ENCODE results near the gene REXO5. TPM values are rescaled to one million over a fixed set of nuclear protein-coding genes. Genes with fewer than 3 reads are reported as not detected.
A peak's percentile ranks its signal among the peaks of the same experiment; 100 is the strongest.

The REXO5 gene
- total and polyA plus RNA-seq, 2 of the 13 experiments (the other 11 are each of a cell fraction or from before 2014, with no cell fraction given): 5.9 to 13.1 TPM

DNA sequence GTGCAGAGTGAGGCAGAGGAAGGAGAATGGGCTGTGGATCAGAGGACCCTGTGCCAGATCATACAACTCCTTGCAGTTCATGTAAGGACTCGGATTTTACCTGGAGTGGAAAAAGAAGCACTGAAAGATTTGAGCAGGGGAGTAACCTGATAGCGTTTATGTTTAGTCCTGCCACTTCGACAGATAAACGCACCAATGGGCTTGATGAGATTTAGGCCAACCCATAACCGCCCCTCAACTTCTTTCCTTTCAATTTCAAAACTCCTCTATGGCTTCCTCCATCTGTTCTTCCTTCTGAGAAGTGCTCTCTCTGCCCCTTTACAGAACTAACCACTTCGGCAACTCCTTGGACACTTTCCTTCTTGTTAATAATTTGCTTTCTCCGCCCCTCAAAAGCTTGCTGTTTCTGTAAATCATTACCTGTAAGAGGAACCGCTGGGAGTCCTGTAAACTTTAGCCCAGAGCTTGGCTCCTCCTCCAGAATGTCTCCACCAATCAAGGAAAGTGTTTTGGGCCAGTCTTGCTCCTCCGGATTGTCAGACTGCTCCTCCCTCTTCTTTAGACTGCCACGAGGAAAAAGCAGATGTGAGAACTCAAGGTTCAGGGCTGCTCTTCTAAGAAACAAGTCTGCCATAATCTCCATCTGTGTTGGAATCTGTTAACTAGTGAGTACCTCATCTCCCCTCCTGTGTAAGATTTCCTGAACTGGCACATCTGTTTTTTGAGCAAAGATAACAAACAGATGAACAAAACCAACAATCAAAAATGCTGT lies 42.7 kb upstream of the REXO5 start, which contains the start of gene ACSM3 (continued):
- TF ChIP-seq, protein P1, sequence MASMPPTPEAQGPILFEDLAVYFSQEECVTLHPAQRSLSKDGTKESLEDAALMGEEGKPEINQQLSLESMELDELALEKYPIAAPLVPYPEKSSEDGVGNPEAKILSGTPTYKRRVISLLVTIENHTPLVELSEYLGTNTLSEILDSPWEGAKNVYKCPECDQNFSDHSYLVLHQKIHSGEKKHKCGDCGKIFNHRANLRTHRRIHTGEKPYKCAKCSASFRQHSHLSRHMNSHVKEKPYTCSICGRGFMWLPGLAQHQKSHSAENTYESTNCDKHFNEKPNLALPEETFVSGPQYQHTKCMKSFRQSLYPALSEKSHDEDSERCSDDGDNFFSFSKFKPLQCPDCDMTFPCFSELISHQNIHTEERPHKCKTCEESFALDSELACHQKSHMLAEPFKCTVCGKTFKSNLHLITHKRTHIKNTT (CRISPR knock-in tag; IDR thresholded peaks at IDR 0.05): no peak
- TF ChIP-seq, protein P2, sequence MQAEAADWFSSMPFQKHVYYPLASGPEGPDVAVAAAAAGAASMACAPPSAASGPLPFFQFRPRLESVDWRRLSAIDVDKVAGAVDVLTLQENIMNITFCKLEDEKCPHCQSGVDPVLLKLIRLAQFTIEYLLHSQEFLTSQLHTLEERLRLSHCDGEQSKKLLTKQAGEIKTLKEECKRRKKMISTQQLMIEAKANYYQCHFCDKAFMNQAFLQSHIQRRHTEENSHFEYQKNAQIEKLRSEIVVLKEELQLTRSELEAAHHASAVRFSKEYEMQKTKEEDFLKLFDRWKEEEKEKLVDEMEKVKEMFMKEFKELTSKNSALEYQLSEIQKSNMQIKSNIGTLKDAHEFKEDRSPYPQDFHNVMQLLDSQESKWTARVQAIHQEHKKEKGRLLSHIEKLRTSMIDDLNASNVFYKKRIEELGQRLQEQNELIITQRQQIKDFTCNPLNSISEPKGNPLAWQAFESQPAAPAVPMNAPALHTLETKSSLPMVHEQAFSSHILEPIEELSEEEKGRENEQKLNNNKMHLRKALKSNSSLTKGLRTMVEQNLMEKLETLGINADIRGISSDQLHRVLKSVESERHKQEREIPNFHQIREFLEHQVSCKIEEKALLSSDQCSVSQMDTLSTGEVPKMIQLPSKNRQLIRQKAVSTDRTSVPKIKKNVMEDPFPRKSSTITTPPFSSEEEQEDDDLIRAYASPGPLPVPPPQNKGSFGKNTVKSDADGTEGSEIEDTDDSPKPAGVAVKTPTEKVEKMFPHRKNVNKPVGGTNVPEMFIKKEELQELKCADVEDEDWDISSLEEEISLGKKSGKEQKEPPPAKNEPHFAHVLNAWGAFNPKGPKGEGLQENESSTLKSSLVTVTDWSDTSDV (CRISPR knock-in tag; IDR thresholded peaks at IDR 0.05): no peak
- no peak for TF ChIP-seq NCOA5 (CRISPR knock-in tag; IDR thresholded peaks at IDR 0.05)
- no peak for TF ChIP-seq ZNF207 (IDR thresholded peaks at IDR 0.05; ENCODE audit: borderline replicate concordance)
- peak; percentile 37; the same call in 1 of the 2 replicates for TF ChIP-seq PHF8 (CRISPR knock-in tag; IDR thresholded peaks at IDR 0.05)
- TF ChIP-seq, protein P3, sequence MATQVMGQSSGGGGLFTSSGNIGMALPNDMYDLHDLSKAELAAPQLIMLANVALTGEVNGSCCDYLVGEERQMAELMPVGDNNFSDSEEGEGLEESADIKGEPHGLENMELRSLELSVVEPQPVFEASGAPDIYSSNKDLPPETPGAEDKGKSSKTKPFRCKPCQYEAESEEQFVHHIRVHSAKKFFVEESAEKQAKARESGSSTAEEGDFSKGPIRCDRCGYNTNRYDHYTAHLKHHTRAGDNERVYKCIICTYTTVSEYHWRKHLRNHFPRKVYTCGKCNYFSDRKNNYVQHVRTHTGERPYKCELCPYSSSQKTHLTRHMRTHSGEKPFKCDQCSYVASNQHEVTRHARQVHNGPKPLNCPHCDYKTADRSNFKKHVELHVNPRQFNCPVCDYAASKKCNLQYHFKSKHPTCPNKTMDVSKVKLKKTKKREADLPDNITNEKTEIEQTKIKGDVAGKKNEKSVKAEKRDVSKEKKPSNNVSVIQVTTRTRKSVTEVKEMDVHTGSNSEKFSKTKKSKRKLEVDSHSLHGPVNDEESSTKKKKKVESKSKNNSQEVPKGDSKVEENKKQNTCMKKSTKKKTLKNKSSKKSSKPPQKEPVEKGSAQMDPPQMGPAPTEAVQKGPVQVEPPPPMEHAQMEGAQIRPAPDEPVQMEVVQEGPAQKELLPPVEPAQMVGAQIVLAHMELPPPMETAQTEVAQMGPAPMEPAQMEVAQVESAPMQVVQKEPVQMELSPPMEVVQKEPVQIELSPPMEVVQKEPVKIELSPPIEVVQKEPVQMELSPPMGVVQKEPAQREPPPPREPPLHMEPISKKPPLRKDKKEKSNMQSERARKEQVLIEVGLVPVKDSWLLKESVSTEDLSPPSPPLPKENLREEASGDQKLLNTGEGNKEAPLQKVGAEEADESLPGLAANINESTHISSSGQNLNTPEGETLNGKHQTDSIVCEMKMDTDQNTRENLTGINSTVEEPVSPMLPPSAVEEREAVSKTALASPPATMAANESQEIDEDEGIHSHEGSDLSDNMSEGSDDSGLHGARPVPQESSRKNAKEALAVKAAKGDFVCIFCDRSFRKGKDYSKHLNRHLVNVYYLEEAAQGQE (IDR thresholded peaks at IDR 0.05; ENCODE audit: borderline replicate concordance in 1 of 2, low read depth in 1 of 2, low read length in 2 of 2): no peak
- 0 out of 2 replicates have a peak, but pooled peaks have one; percentile 19 for TF ChIP-seq ZKSCAN5 (CRISPR knock-in tag; IDR thresholded peaks at IDR 0.05)
- TF ChIP-seq ERF (CRISPR knock-in tag; IDR thresholded peaks at IDR 0.05): no peak
- TF ChIP-seq, protein P4, sequence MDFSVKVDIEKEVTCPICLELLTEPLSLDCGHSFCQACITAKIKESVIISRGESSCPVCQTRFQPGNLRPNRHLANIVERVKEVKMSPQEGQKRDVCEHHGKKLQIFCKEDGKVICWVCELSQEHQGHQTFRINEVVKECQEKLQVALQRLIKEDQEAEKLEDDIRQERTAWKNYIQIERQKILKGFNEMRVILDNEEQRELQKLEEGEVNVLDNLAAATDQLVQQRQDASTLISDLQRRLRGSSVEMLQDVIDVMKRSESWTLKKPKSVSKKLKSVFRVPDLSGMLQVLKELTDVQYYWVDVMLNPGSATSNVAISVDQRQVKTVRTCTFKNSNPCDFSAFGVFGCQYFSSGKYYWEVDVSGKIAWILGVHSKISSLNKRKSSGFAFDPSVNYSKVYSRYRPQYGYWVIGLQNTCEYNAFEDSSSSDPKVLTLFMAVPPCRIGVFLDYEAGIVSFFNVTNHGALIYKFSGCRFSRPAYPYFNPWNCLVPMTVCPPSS (IDR thresholded peaks at IDR 0.05): no peak
- no peak for TF ChIP-seq HNRNPK (IDR thresholded peaks at IDR 0.05; ENCODE audit: low read depth, low read length, poor library complexity, severe bottlenecking)
- TF ChIP-seq, protein P5, sequence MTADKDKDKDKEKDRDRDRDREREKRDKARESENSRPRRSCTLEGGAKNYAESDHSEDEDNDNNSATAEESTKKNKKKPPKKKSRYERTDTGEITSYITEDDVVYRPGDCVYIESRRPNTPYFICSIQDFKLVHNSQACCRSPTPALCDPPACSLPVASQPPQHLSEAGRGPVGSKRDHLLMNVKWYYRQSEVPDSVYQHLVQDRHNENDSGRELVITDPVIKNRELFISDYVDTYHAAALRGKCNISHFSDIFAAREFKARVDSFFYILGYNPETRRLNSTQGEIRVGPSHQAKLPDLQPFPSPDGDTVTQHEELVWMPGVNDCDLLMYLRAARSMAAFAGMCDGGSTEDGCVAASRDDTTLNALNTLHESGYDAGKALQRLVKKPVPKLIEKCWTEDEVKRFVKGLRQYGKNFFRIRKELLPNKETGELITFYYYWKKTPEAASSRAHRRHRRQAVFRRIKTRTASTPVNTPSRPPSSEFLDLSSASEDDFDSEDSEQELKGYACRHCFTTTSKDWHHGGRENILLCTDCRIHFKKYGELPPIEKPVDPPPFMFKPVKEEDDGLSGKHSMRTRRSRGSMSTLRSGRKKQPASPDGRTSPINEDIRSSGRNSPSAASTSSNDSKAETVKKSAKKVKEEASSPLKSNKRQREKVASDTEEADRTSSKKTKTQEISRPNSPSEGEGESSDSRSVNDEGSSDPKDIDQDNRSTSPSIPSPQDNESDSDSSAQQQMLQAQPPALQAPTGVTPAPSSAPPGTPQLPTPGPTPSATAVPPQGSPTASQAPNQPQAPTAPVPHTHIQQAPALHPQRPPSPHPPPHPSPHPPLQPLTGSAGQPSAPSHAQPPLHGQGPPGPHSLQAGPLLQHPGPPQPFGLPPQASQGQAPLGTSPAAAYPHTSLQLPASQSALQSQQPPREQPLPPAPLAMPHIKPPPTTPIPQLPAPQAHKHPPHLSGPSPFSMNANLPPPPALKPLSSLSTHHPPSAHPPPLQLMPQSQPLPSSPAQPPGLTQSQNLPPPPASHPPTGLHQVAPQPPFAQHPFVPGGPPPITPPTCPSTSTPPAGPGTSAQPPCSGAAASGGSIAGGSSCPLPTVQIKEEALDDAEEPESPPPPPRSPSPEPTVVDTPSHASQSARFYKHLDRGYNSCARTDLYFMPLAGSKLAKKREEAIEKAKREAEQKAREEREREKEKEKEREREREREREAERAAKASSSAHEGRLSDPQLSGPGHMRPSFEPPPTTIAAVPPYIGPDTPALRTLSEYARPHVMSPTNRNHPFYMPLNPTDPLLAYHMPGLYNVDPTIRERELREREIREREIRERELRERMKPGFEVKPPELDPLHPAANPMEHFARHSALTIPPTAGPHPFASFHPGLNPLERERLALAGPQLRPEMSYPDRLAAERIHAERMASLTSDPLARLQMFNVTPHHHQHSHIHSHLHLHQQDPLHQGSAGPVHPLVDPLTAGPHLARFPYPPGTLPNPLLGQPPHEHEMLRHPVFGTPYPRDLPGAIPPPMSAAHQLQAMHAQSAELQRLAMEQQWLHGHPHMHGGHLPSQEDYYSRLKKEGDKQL (CRISPR knock-in tag; IDR thresholded peaks at IDR 0.05; ENCODE audit: low read depth): no peak
- no peak for TF ChIP-seq ZNF572 (CRISPR knock-in tag; IDR thresholded peaks at IDR 0.05)

Data from HepG2 (cell line).